K562 (cell line): ENCODE results near the gene PPDPF. TPM values are rescaled to one million over a fixed set of nuclear protein-coding genes. Genes with fewer than 3 reads are reported as not detected.

ENCODE experiments used
- ATAC-seq: fragments of 200-7000 bp; cut with Tn5 transposase; 3 replicates; pipeline ENCODE4 v1.9.1; 2020; ENCODE audit warnings: moderate library complexity
- BruUV-seq: library from RNA; stranded (reverse); fragments of 400-500 nt; replicated peaks from 2 replicates; lab custom pipeline; 2021; lab: Mats Ljungman, UMichigan
- CTCF ChIA-PET: fragments of 300-600 bp; formaldehyde crosslinking; extraction: SDS; loops from one replicate; lab custom pipeline; 2021; ENCODE audit warnings: low intra/inter-chr PET ratio; lab: Yijun Ruan, JAX
- POLR2A ChIA-PET: fragments of 300-600, 350-650 bp; sonication (Branson Sonifier 250); formaldehyde crosslinking; extraction: SDS; loops from one replicate; lab custom pipeline; 2021; ENCODE audit warnings: antibody characterized with exemption, inconsistent platforms; lab: Yijun Ruan, JAX
- DNase-seq, 4 experiments: peaks; one replicate each; pipeline versions ENCODE4 v3.0.0 to v3.0.0-alpha.2; 2011 to 2018; ENCODE audit warnings: low spot score in 3 of 4, mixed read lengths in 3 of 4; ENCODE audit errors: extremely low read depth in 1 of 4
- FAIRE-seq: peaks from 2 replicates; lab custom pipeline; 2011; peaks lifted over from hg19 to GRCh38; lab: Jason Lieb, UNC
- H2AFZ ChIP-seq: 2 replicates; pipeline ENCODE4 v1.6.0; 2011; ENCODE audit warnings: low read depth, low read length, control low read depth, inconsistent platforms
- H3K27ac ChIP-seq: fragments of 200-600 bp; 3 replicates; pipeline ENCODE4 v1.8.0; 2011; ENCODE audit warnings: low read depth, mild to moderate bottlenecking, control low read depth, inconsistent platforms, low read length, moderate library complexity, mixed read lengths; ENCODE audit errors: extremely low read depth
- H3K27me3 ChIP-seq, 2 experiments: fragments of 300-600 bp in 1 of 2; 2 replicates in 1 of 2; 3 replicates in 1 of 2; pipeline versions ENCODE4 v1.6.0 to v1.8.0; 2011; ENCODE audit warnings: inconsistent platforms in 2 of 2, low read length in 2 of 2, mild to moderate bottlenecking in 1 of 2, mixed read lengths in 1 of 2, moderate library complexity in 1 of 2; ENCODE audit not compliant: control insufficient read depth in 2 of 2, insufficient read depth in 2 of 2
- H3K36me3 ChIP-seq: fragments of 300-600 bp; 3 replicates; pipeline ENCODE4 v1.8.0; 2011; ENCODE audit warnings: mild to moderate bottlenecking, low read length, inconsistent platforms; ENCODE audit not compliant: control insufficient read depth, insufficient read depth
- H3K4me1 ChIP-seq, 2 experiments: fragments of 200-600 bp in 1 of 2; replicated peaks in 1 of 2; 2 replicates in 1 of 2; 3 replicates in 1 of 2; pipeline versions ENCODE4 v1.5.1 to v1.8.0; 2011; ENCODE audit warnings: inconsistent platforms in 2 of 2, low read length in 2 of 2, mild to moderate bottlenecking in 1 of 2, mixed read lengths in 1 of 2, moderate library complexity in 1 of 2; ENCODE audit not compliant: control insufficient read depth in 2 of 2, insufficient read depth in 2 of 2
- H3K4me2 ChIP-seq: 2 replicates; pipeline ENCODE4 v1.6.1; 2011; ENCODE audit warnings: low read length, control low read depth, inconsistent platforms, mixed read lengths; ENCODE audit not compliant: insufficient read depth
- H3K4me3 ChIP-seq: fragments of 200-600 bp; sonication (generic), shearing (Covaris generic); 2 replicates; pipeline ENCODE4 v1.5.1; 2016; ENCODE audit warnings: control low read depth, inconsistent platforms
- H3K79me2 ChIP-seq: fragments of 200-600 bp; 3 replicates; pipeline ENCODE4 v1.8.0; 2011; ENCODE audit warnings: low read length, inconsistent platforms; ENCODE audit not compliant: control insufficient read depth, insufficient read depth
- H3K9ac ChIP-seq, 2 experiments: 2 replicates each; pipeline versions ENCODE4 v1.6.0 to v1.6.1; 2011; ENCODE audit warnings: low read depth in 2 of 2, low read length in 2 of 2, control low read depth in 1 of 2, inconsistent platforms in 1 of 2, mild to moderate bottlenecking in 1 of 2, mixed read lengths in 1 of 2; ENCODE audit not compliant: insufficient read depth in 1 of 2
- H3K9me1 ChIP-seq: one replicate; pipeline ENCODE4 v1.6.0; 2011; ENCODE audit warnings: inconsistent platforms, mild to moderate bottlenecking, low read length, moderate library complexity; ENCODE audit not compliant: control insufficient read depth, insufficient read depth
- H3K9me3 ChIP-seq: replicated peaks from 2 replicates; pipeline ENCODE4 v1.5.1; 2011; ENCODE audit warnings: low read depth, low read length, inconsistent platforms; ENCODE audit not compliant: control insufficient read depth, insufficient read depth
- H4K20me1 ChIP-seq: replicated peaks from 2 replicates; pipeline ENCODE4 v1.6.1; 2011; ENCODE audit warnings: low read length, inconsistent platforms, mixed read lengths; ENCODE audit not compliant: control insufficient read depth, insufficient read depth
- CHD1 ChIP-seq: fragments of 200-600 bp; sonication (generic); IDR thresholded peaks from one replicate; pipeline ENCODE4 v1.6.1; 2012; ENCODE audit warnings: mild to moderate bottlenecking, moderate library complexity, low read length, inconsistent platforms
- CTCF ChIP-seq, 3 experiments: IDR thresholded peaks in 2 of 3; conservative IDR thresholded peaks in 1 of 3; 2 replicates each; pipeline ENCODE4 v1.5.1; 2011 to 2012; ENCODE audit warnings: low read length in 3 of 3, mild to moderate bottlenecking in 3 of 3, control low read depth in 2 of 3, improper control_type of control experiment in 1 of 3, inconsistent platforms in 1 of 3, low read depth in 1 of 3, mixed read lengths in 1 of 3, moderate library complexity in 1 of 3; ENCODE audit not compliant: insufficient read depth in 2 of 3
- RAD21 ChIP-seq, 2 experiments: fragments of 250-450 bp in 1 of 2; fragments of 450-650 bp in 1 of 2; sonication (Bioruptor Pico) in 1 of 2; formaldehyde crosslinking in 1 of 2; IDR thresholded peaks in 1 of 2; conservative IDR thresholded peaks in 1 of 2; 2 replicates each; pipeline versions ENCODE4 v1.4.0 to v1.8.0; 2020 to 2022; ENCODE audit warnings: mild to moderate bottlenecking in 2 of 2, moderate library complexity in 1 of 2
- SNIP1 ChIP-seq: fragments of 450-650 bp; IDR thresholded peaks from 2 replicates; pipeline ENCODE4 v1.7.1; 2017; ENCODE audit warnings: low read depth, mild to moderate bottlenecking
- ZEB2 ChIP-seq: fragments of 450-650 bp; IDR thresholded peaks from 2 replicates; pipeline ENCODE4 v1.6.1; 2016
- WGBS: fragments of 100-300 bp; shearing (Covaris generic); methylation state at CpG from one replicate; pipeline ENCODE4 v1.1.6; 2016; ENCODE audit warnings: low coverage, mixed read lengths; ENCODE audit not compliant: insufficient coverage; ENCODE audit errors: missing lambda C conversion rate; 5-methylcytosine and 5-hydroxymethylcytosine counted together
- in situ Hi-C: fragments of 300-500 bp; cut with MboI; formaldehyde crosslinking; loops from 4 replicates; pipeline ENCODE4 v1.15.0; 2018; ENCODE audit warnings: inconsistent platforms, mixed read lengths
- intact Hi-C: fragments of 100-400 bp; cut with micrococcal nuclease; formaldehyde crosslinking; loops from 2 replicates; pipeline ENCODE4 v1.14.2; 2022
- polyA plus RNA-seq, 8 experiments: library from polyadenylated mRNA; depleted of rRNA in 4 of 8; stranded (reverse) in 5 of 8; unstranded in 3 of 8; fragments of >200 nt; fragmentation: Nextera tagmentation in 2 of 8; fragmentation: Illumina TruSeq in 1 of 8; extraction: Ambion mirVana in 2 of 8; extraction: Trizol in 1 of 8; gene quantifications; 2 replicates each; pipeline versions ENCODE4 v1.2.1 to v1.2.3, GENCODE V29; 2011 to 2014; ENCODE audit warnings: inconsistent platforms in 1 of 8, missing spikeins in 1 of 8
- total RNA-seq, 7 experiments: library from RNA; depleted of rRNA in 6 of 7; stranded (reverse); fragments of >200 nt in 6 of 7; fragmentation: Illumina TruSeq in 2 of 7; extraction: Trizol in 2 of 7; gene quantifications; 2 replicates each; pipeline versions ENCODE4 v1.2.1 to v1.2.3, GENCODE V29; 2011 to 2021; ENCODE audit warnings: low replicate concordance in 1 of 7
- TF ChIP-seq, protein P1 (sequence below): fragments of 450-650 bp; IDR thresholded peaks from one replicate; pipeline ENCODE4 v1.6.1; 2018; ENCODE audit warnings: mild to moderate bottlenecking, moderate library complexity; ENCODE audit not compliant: partially characterized antibody
- TF ChIP-seq, protein P2 (sequence below): sonication (generic); formaldehyde crosslinking; IDR thresholded peaks from 2 replicates; pipeline ENCODE4 v1.8.0; 2022; ENCODE audit warnings: missing genetic modification reagents, mild to moderate bottlenecking, moderate library complexity, borderline replicate concordance

PPDPF gene
- total and polyA plus RNA-seq, 9 of the 15 experiments (the other 6 are each of a cell fraction or from before 2014, with no cell fraction given): 0.77 to 233 (median 10.5) TPM

GRCh38 chr20:63483834-63484233, 36.7 kb upstream of the PPDPF start:
- in situ Hi-C loops: no loop called here
- peaks cover 0 to 31% of the 10 kb centered on the region in 2 experiments; a peak in 2 of 5 replicates for H3K4me1 ChIP-seq
- H3K9ac ChIP-seq: no peak overlapping the region
- CTCF ChIA-PET: interaction anchor here (0.6 kb wide), 1 partner anchor 161 kb away, joined by 3 read pairs; no protein-coding TSS in a partner anchor
- no peak overlapping the region for H3K4me2 ChIP-seq
- H3K27me3 ChIP-seq: peaks cover 16 to 46% of the 10 kb centered on the region in 2 experiments; a peak in 4 of 5 replicates
- POLR2A ChIA-PET: interaction anchor here (0.7 kb wide), 1 partner anchor 36 kb away, joined by 3 read pairs; no protein-coding TSS in a partner anchor
- no peak overlapping the region for H2AFZ ChIP-seq
- 13% methylated on average over 8 of the region's 12 CpGs for WGBS
- H3K4me3 ChIP-seq: no peak overlapping the region
- DNase-seq (peak in 1 of 4 experiments; percentile 26), ATAC-seq (peak; percentile 87), FAIRE-seq (no peak)
- no peaks in the 10 kb centered on the region for H3K36me3 ChIP-seq
- BruUV-seq: no TSS peak
- TF ChIP-seq ZEB2 (no peak), CHD1 (no peak), SNIP1 (no peak), RAD21 (CRISPR knock-in tag; conservative IDR thresholded peaks at IDR 0.05 in 1 of 2, IDR thresholded peaks at IDR 0.05 in 1 of 2) (peak in 1 of 2 experiments; percentile 35; a peak in 1 of 4 replicates), CTCF (IDR thresholded peaks at IDR 0.05 in 2 of 3, conservative IDR thresholded peaks at IDR 0.05 in 1 of 3; ENCODE audit: insufficient read depth in 2 of 3, low read depth in 1 of 3, low read length in 3 of 3) (peak; percentile 14 to 52 (median 32); a peak in 4 of 6 replicates)
- TF ChIP-seq, protein P1, sequence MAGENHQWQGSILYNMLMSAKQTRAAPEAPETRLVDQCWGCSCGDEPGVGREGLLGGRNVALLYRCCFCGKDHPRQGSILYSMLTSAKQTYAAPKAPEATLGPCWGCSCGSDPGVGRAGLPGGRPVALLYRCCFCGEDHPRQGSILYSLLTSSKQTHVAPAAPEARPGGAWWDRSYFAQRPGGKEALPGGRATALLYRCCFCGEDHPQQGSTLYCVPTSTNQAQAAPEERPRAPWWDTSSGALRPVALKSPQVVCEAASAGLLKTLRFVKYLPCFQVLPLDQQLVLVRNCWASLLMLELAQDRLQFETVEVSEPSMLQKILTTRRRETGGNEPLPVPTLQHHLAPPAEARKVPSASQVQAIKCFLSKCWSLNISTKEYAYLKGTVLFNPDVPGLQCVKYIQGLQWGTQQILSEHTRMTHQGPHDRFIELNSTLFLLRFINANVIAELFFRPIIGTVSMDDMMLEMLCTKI: no peak
- TF ChIP-seq, protein P2, sequence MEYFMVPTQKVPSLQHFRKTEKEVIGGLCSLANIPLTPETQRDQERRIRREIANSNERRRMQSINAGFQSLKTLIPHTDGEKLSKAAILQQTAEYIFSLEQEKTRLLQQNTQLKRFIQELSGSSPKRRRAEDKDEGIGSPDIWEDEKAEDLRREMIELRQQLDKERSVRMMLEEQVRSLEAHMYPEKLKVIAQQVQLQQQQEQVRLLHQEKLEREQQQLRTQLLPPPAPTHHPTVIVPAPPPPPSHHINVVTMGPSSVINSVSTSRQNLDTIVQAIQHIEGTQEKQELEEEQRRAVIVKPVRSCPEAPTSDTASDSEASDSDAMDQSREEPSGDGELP (CRISPR knock-in tag): peak; percentile 42; the same call in 1 of the 2 replicates
- intact Hi-C loops: no loop called here
- H3K79me2 ChIP-seq: no peaks in the 10 kb centered on the region
- H3K27ac ChIP-seq: no peak overlapping the region
- H3K9me1 ChIP-seq: no peaks in the 10 kb centered on the region
- H4K20me1 ChIP-seq: 0 out of 2 replicates have a peak, but pooled peaks cover 16% of the 10 kb centered on the region
- H3K9me3 ChIP-seq: no peaks in the 10 kb centered on the region
